Duodenal mucosa (tissue), 2 donors: ENCODE measurements around the gene EIPR1.

Experiments
- H3K27ac ChIP-seq: one replicate; pipeline ENCODE4 v1.7.0; 2013; ENCODE audit warnings: low read depth, low read length
- H3K27me3 ChIP-seq, 2 donors: one replicate each; pipeline ENCODE4 v1.7.0; 2013; ENCODE audit warnings: low read length in 2 of 2, control low read depth in 1 of 2; ENCODE audit not compliant: insufficient read depth in 2 of 2, control insufficient read depth in 1 of 2
- H3K36me3 ChIP-seq, 2 donors: one replicate each; pipeline ENCODE4 v1.7.0; 2013; ENCODE audit warnings: low read length in 2 of 2, control low read depth in 1 of 2; ENCODE audit not compliant: insufficient read depth in 2 of 2, control insufficient read depth in 1 of 2
- H3K4me1 ChIP-seq, 2 donors: one replicate each; pipeline ENCODE4 v1.7.0; 2013; ENCODE audit warnings: low read length in 2 of 2, control low read depth in 1 of 2; ENCODE audit not compliant: insufficient read depth in 2 of 2, control insufficient read depth in 1 of 2
- H3K4me3 ChIP-seq, 2 donors: one replicate each; pipeline ENCODE4 v1.7.0; 2013; ENCODE audit warnings: low read length in 2 of 2, low read depth in 1 of 2
- H3K9ac ChIP-seq, 2 donors: one replicate each; pipeline ENCODE4 v1.7.0; 2013; ENCODE audit warnings: low read length in 2 of 2, low read depth in 1 of 2
- H3K9me3 ChIP-seq, 2 donors: one replicate each; pipeline ENCODE4 v1.7.0; 2013; ENCODE audit warnings: low read length in 2 of 2, control low read depth in 1 of 2; ENCODE audit not compliant: control insufficient read depth in 1 of 2

Gene EIPR1

DNA sequence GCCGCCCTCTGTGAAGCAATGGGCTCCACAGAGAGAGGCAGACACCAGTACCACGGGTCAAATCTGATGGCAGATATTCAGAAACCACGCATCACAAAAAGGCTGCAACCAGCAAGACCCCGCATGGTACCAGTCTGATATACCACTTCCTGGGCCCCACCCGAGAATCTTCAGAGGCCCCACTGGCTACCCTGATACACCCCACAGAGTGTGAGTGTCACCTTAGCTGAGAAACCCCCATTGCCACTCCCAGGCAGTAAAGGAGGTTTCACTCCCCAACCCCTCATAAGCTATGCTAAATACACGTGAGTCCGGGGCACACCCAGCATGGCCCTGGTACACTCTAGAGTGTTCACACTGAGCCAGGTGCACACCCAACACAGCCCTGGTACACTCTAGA, 160.0 kb downstream of the EIPR1 start:
- Histone ChIP-seq H3K27ac (no peak overlapping the region), H3K4me1 (peaks cover 0 to 2% of the 10 kb centered on the region in 2 donors), H3K36me3 (no peaks in the 10 kb centered on the region), H3K9ac (no peak overlapping the region), H3K4me3 (no peak overlapping the region), H3K27me3 (no peaks in the 10 kb centered on the region), H3K9me3 (peaks cover 0 to 17% of the 10 kb centered on the region in 2 donors)

DNA sequence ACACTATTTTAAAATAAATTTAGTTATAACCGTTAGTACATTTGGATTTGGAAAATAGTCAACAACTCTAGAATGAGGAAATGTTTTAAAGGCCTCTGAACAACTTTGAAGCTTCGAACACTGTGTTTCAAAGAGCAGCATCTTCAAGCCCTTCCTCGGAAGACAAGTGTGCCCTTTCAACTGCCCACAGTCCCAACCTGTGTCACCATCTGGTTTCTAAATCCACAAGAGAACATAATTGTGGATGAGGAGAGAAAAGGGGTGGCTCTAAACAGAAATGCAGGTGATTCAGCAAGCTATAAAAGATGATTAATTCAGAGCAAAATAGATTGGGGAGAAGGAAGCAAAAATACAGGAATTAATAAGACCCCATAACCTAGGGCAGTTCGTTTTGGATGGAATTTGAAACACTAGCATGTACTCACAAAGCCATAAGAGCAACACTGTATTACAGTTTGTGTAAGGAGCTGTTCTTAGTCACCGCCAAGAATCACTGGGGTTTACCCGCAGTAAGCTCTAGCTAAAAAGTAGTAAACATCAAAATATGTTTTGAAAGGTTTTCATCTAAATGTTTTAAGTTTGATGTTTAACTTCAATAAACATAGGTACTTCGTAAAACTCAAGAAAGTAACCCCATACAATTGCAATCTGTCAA, 160.7 kb downstream of the EIPR1 start:
- Histone ChIP-seq H3K36me3 (no peaks in the 10 kb centered on the region), H3K9ac (no peak overlapping the region), H3K27me3 (no peaks in the 10 kb centered on the region), H3K4me1 (no peaks in the 10 kb centered on the region), H3K27ac (no peak overlapping the region), H3K4me3 (no peak overlapping the region), H3K9me3 (peaks cover 0 to 15% of the 10 kb centered on the region in 2 donors)

DNA sequence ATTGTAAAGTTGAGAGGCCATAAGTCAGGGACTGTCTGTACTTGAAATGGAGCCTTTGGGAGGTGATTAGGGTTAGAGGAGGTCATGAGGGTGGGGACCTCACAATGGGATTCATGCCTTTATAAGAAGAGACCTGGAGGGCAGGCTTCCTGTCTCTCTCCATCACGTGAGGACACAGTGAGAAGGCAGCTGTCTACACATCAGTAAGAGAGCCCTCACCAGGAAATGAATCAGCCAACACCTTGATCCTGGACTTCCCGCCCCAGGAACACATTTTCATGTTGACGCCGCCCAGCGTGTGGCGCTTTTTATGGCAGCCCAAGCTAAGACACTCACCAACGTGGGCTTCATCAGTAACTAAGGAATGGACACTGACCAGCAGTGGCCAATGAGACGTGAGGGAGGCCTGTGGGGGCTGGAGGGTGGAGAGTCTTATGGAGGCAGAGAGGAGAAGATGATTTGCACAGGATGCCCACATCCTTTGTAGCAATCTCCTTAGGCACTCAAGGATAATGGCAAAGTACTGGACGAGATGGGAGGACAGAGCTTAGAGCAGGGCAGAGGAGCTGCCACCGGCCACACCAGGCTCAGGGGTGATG, 162.7 kb downstream of the EIPR1 start:
- H3K9ac ChIP-seq: no peak overlapping the region
- H3K27ac ChIP-seq: no peak overlapping the region
- H3K9me3 ChIP-seq: peaks cover 0 to 4% of the 10 kb centered on the region in 2 donors
- no peaks in the 10 kb centered on the region for H3K27me3 ChIP-seq
- peaks cover 0 to 2% of the 10 kb centered on the region in 2 donors for H3K36me3 ChIP-seq
- H3K4me1 ChIP-seq: no peaks in the 10 kb centered on the region
- H3K4me3 ChIP-seq: no peak overlapping the region

DNA sequence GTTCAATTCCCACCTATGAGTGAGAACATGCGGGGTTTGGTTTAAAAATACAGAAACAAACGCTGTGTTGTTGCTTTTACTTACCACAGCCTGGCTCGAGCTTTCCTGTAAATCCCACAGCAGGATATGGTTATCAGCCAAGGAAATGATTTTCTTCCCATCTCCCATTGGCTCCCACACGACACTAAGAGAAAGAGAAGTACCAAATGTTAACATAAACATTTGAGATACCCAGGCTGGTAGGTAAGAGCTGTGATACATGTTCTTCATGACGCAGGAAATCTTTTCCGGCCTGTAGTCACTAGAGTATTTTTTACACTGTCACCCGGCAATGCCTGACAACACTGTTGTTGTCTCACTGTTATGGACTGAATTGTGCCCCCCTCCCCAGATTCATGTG, 163.6 kb downstream of the EIPR1 start:
- no peaks in the 10 kb centered on the region for H3K27me3 ChIP-seq
- no peaks in the 10 kb centered on the region for H3K4me1 ChIP-seq
- H3K27ac ChIP-seq: no peak overlapping the region
- H3K9me3 ChIP-seq: no peaks in the 10 kb centered on the region
- H3K36me3 ChIP-seq: peaks cover 0 to 3% of the 10 kb centered on the region in 2 donors
- no peak overlapping the region for H3K4me3 ChIP-seq
- no peak overlapping the region for H3K9ac ChIP-seq

DNA sequence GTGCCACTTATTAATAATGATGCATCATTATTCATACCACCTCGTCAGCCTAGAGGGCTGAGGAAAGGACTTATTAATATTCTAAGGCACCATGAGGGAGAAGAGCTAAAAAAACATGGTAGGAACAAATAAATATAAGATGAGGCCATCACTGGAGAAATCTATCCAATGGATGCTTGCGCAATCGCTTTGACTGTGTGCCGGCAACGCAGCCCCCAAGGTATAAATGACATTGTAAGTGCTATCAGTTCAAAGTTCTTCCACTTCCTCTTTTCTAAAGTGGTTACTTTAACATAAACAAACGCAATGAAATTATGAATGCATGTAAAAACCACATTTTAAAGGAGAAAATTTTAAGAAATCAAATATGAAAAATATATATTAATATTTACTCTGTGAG, 164.6 kb downstream of the EIPR1 start:
- Histone ChIP-seq H3K36me3 (peaks cover 0 to 12% of the 10 kb centered on the region in 2 donors), H3K27me3 (no peaks in the 10 kb centered on the region), H3K4me3 (no peak overlapping the region), H3K27ac (no peak overlapping the region), H3K9me3 (no peaks in the 10 kb centered on the region), H3K9ac (no peak overlapping the region), H3K4me1 (no peaks in the 10 kb centered on the region)

DNA sequence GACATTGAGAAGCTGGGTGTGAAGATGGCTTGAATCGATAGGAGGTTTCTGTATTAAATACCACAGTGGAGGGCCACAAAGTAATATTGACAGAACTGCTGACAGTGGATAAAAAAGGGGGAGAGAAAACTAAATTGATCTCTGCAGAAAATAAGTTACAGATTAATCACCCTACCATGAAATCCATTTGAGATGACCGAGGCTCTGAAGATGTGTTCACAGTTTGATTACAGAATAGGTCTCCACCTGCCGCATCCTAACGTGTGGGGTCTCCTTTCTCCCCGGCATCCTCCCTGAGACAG, 165.6 kb downstream of the EIPR1 start:
- Histone ChIP-seq H3K4me3 (no peak overlapping the region), H3K9ac (no peak overlapping the region), H3K27ac (no peak overlapping the region), H3K4me1 (no peaks in the 10 kb centered on the region), H3K9me3 (no peaks in the 10 kb centered on the region), H3K36me3 (peaks cover 0 to 12% of the 10 kb centered on the region in 2 donors), H3K27me3 (no peaks in the 10 kb centered on the region)

DNA sequence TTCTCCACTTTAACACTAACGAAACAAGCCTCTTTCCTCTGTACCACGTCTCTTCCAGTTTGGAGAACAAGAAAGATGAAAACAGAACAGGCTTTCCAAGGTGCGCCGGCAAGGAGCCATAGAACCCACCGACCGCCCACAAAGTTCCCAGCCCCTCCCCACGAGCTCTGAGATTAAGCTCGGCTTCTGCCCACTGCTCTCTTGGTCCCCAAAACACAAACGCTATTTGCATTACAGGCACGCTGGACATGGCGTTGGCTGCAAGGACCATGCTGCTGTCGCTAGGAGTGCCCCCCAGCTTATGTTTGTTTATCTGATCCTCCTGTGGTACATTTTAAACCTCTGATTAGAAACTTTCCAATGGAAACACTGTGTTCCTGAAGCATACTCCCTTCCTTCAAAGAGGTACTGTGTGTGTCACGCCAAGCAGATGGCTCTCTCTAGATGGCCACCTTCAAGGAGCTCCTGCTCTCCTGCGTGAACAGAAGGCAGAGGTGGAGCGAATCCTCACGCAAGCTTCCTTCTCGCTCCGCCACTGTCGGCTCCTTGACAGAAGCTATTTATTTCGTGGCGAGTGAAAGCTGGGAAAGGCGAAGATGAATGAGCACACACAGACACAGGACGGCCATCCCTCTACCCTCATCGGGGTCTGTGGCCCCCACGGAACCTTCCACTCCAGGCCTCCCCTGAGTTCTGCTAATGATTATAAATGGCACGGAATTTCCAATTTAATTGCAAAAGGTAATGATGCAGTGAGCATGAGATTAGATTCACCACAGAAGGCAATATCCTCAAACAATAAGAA, 166.2 kb downstream of the EIPR1 start:
- H3K4me1 ChIP-seq: no peaks in the 10 kb centered on the region
- H3K27ac ChIP-seq: no peak overlapping the region
- H3K4me3 ChIP-seq: no peak overlapping the region
- H3K9me3 ChIP-seq: no peaks in the 10 kb centered on the region
- H3K27me3 ChIP-seq: no peaks in the 10 kb centered on the region
- peaks cover 0 to 12% of the 10 kb centered on the region in 2 donors for H3K36me3 ChIP-seq
- H3K9ac ChIP-seq: no peak overlapping the region

DNA sequence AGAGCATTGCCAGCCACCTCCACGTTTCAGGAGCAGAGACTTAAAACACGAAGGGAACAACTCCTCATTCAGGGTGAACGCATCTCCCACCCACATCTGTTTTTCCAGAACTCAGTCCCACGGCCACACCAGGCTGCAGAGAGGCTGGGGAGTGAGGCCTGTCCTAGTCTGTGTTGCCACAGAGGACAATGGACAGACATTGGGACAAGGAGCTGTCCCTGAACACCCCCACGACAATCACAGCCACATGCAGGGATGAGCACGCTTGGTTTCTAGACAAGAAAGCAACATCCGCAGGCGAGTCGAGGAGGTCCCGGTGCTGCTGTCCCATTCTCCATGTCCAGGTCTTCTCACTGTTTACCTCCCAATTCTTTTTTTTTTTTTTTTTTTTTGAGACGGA, 167.4 kb downstream of the EIPR1 start:
- no peak overlapping the region for H3K4me3 ChIP-seq
- H3K9ac ChIP-seq: no peak overlapping the region
- H3K4me1 ChIP-seq: no peaks in the 10 kb centered on the region
- H3K27ac ChIP-seq: no peak overlapping the region
- no peaks in the 10 kb centered on the region for H3K27me3 ChIP-seq
- peaks cover 0 to 4% of the 10 kb centered on the region in 2 donors for H3K9me3 ChIP-seq
- H3K36me3 ChIP-seq: peaks cover 0 to 14% of the 10 kb centered on the region in 2 donors

DNA sequence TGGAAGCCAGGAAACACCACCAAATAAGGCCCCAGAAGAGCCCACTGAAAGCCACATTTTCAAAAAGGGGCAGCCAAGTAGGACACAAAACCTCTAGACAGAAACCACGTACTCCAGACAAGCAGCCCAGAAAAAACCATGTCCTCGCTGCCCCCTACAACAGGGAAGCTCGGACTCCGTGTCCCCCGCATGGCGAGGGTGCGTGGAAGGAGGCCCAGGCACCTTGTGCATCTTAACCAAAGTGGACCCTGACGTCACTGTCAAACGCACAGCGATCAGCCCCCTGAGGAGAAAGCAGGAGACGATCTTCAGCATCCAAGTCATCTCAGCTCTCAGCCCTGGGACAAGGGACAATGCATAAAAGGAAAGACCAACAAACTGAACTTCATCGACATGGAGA, 168.4 kb downstream of the EIPR1 start:
- no peak overlapping the region for H3K4me3 ChIP-seq
- no peaks in the 10 kb centered on the region for H3K4me1 ChIP-seq
- H3K36me3 ChIP-seq: peaks cover 0 to 16% of the 10 kb centered on the region in 2 donors
- peaks cover 0 to 5% of the 10 kb centered on the region in 2 donors for H3K9me3 ChIP-seq
- H3K27ac ChIP-seq: no peak overlapping the region
- H3K9ac ChIP-seq: no peak overlapping the region
- no peaks in the 10 kb centered on the region for H3K27me3 ChIP-seq

DNA sequence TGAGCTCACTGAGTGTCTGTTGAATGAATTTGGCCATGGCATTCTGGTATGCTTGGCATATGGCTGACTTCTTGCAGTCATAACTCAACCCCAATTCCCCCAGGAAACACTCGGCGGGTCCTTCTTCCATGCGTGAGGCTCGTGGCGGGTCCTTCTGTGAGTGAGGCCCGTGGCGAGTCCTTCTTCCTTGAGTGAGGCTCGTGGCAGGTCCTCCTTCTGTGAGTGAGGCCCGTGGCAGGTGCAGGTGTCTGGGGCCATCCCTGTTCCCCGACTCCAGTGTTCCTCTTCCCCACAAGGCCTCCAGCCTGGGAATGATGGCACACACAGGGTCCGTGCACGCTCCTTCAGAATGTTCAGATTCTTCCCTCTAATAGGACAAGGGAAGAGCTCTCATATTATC, 169.0 kb downstream of the EIPR1 start:
- Histone ChIP-seq H3K27me3 (no peaks in the 10 kb centered on the region), H3K36me3 (peaks cover 0 to 16% of the 10 kb centered on the region in 2 donors), H3K4me3 (no peak overlapping the region), H3K4me1 (no peaks in the 10 kb centered on the region), H3K27ac (no peak overlapping the region), H3K9me3 (peaks cover 0 to 5% of the 10 kb centered on the region in 2 donors), H3K9ac (no peak overlapping the region)
